ENCODE measurements around the gene ZNF219. TPM values are rescaled to one million over a fixed set of nuclear protein-coding genes. Genes with fewer than 3 reads are reported as not detected.
"Not testable (repeated sequence)": the region's sequence is repeated elsewhere in the genome, so short reads cannot be mapped to it uniquely, and the experiment has no call there.

ZNF219 gene
- total and polyA plus RNA-seq, 2 donors (not counting 1 experiment from before 2014, with no cell fraction given), result 3.3 to 6.4 TPM

- H3K27ac Mint-ChIP-seq, result no peak within 1 kb of the TSS
These were observed 56.6 kb downstream of the ZNF219 start, which contains the start of gene RNASE7 for GRCh38 chr14:21041676-21042433. Gene RNASE7, plus strand, starts transcription at chr14:21042362. Its CDS starts 631 bp downstream, at chr14:21042993.

GRCh38 chr14:21040941-21041340, 57.5 kb downstream of the ZNF219 start:
- H3K36me3 ChIP-seq (replicated peaks in 1 of 2; ENCODE audit: control extremely low read depth in 1 of 2, control insufficient read depth in 1 of 2, extremely low read depth in 1 of 2, insufficient read depth in 2 of 2, low read length in 1 of 2); H3K9me3 ChIP-seq (ENCODE audit: control extremely low read depth in 1 of 3, control insufficient read depth in 2 of 3, insufficient read depth in 1 of 3, low read length in 2 of 3); H3K9ac ChIP-seq (ENCODE audit: low read length); H3K27ac Mint-ChIP-seq; H3K4me3 ChIP-seq (ENCODE audit: control extremely low read depth in 1 of 5, extremely low read depth in 1 of 5, insufficient read depth in 1 of 5, low read depth in 2 of 5, low read length in 4 of 5); H3K9me3 Mint-ChIP-seq (ENCODE audit: insufficient read depth); H3K4me3 Mint-ChIP-seq; H3K4me1 Mint-ChIP-seq; H3K27ac ChIP-seq (ENCODE audit: low read length in 2 of 2); POLR2A ChIA-PET; H4K20me1 ChIP-seq (ENCODE audit: control insufficient read depth, insufficient read depth, low read length, poor library complexity, severe bottlenecking); H3K4me2 ChIP-seq (replicated peaks; ENCODE audit: low read depth, low read length, poor library complexity, severe bottlenecking); H2AFZ ChIP-seq (ENCODE audit: insufficient read depth, low read depth, low read length, poor library complexity, severe bottlenecking); ATAC-seq (ENCODE audit: low read depth); H3K79me2 ChIP-seq (ENCODE audit: control insufficient read depth, insufficient read depth, low read length); H3K4me1 ChIP-seq (ENCODE audit: control insufficient read depth in 2 of 2, insufficient read depth in 2 of 2, low read length in 2 of 2); DNase-seq; H3K27me3 ChIP-seq (replicated peaks in 1 of 4; ENCODE audit: control extremely low read depth in 1 of 4, control insufficient read depth in 3 of 4, insufficient read depth in 4 of 4, low read length in 3 of 4): not testable (repeated sequence)
- WGBS (ENCODE audit: insufficient coverage), result 93% methylated on average over 3 of the region's 3 CpGs
- CTCF ChIA-PET, result interaction anchor here (1.0 to 7.2 kb wide), 10 partner anchors 9 to 80 kb away, joined by 3 to 305 read pairs (median 9); partner anchors contain the start of gene NDRG2
- intact Hi-C loops (cut with micrococcal nuclease), result loop anchor here (1.0 kb wide), 1 partner anchor 27 kb away; no protein-coding TSS in a partner anchor
- peaks cover 53% of the 10 kb centered on the region for H3K27me3 Mint-ChIP-seq

More at GRCh38 chr14:21041676-21042433, 56.6 kb downstream of the ZNF219 start, which contains the start of gene RNASE7:
- H3K4me1 ChIP-seq (ENCODE audit: control insufficient read depth in 2 of 2, insufficient read depth in 2 of 2, low read length in 2 of 2), result no peaks in the 10 kb centered on the region
- CTCF ChIA-PET, result interaction anchor here (1.5 to 7.2 kb wide), 5 partner anchors 9 to 81 kb away, joined by 5 to 305 read pairs (median 9); partner anchors contain the start of gene NDRG2
- ATAC-seq (ENCODE audit: low read depth), result no peak
- no peaks in the 10 kb centered on the region for H3K27me3 ChIP-seq (replicated peaks in 1 of 4; ENCODE audit: control extremely low read depth in 1 of 4, control insufficient read depth in 3 of 4, insufficient read depth in 4 of 4, low read length in 3 of 4)
- DNase-seq, result no peak
- Mint-ChIP-seq H3K9me3 (ENCODE audit: insufficient read depth) (no peaks in the 10 kb centered on the region), H3K27me3 (peaks cover 54% of the 10 kb centered on the region), H3K4me3 (no peak within 1 kb of the TSS), H3K4me1 (no peaks in the 10 kb centered on the region)
- H3K36me3 ChIP-seq (replicated peaks in 1 of 2; ENCODE audit: control extremely low read depth in 1 of 2, control insufficient read depth in 1 of 2, extremely low read depth in 1 of 2, insufficient read depth in 2 of 2, low read length in 1 of 2), result no peaks in the 10 kb centered on the region
- no peak within 1 kb of the TSS for H3K4me2 ChIP-seq (replicated peaks; ENCODE audit: low read depth, low read length, poor library complexity, severe bottlenecking)
- H3K79me2 ChIP-seq (ENCODE audit: control insufficient read depth, insufficient read depth, low read length), result no peaks in the 10 kb centered on the region
- no peak within 1 kb of the TSS for H3K9ac ChIP-seq (ENCODE audit: low read length)
- no peaks in the 10 kb centered on the region for H3K9me3 ChIP-seq (ENCODE audit: control extremely low read depth in 1 of 3, control insufficient read depth in 2 of 3, insufficient read depth in 1 of 3, low read length in 2 of 3)
- H3K4me3 ChIP-seq (ENCODE audit: control extremely low read depth in 1 of 5, extremely low read depth in 1 of 5, insufficient read depth in 1 of 5, low read depth in 2 of 5, low read length in 4 of 5), result no peak within 1 kb of the TSS
- TF ChIP-seq CTCF (IDR thresholded peaks at IDR 0.05) (no peak), EZH2 (IDR thresholded peaks at IDR 0.05; ENCODE audit: borderline replicate concordance, insufficient read depth, low read depth, low read length, poor library complexity, severe bottlenecking) (no peak)
- H2AFZ ChIP-seq (ENCODE audit: insufficient read depth, low read depth, low read length, poor library complexity, severe bottlenecking), result no peak within 1 kb of the TSS
- no peaks in the 10 kb centered on the region for H4K20me1 ChIP-seq (ENCODE audit: control insufficient read depth, insufficient read depth, low read length, poor library complexity, severe bottlenecking)
- intact Hi-C loops (cut with micrococcal nuclease), result no loop called here
- POLR2A ChIA-PET, result no interaction called here
- WGBS (ENCODE audit: insufficient coverage), result 79% methylated on average over 9 of the region's 11 CpGs
- no peak within 1 kb of the TSS for H3K27ac ChIP-seq (ENCODE audit: low read length in 2 of 2)
